GM12873 (cell line): ENCODE data around the gene NFE2L1.

Experiments used
- TF ChIP-seq, protein P1 (sequence below): IDR thresholded peaks from 2 replicates; pipeline ENCODE4 v1.5.1; 2012; ENCODE audit warnings: low read depth, mild to moderate bottlenecking, moderate library complexity, low read length, control low read depth; ENCODE audit not compliant: insufficient read depth; ENCODE audit errors: missing control alignments

The NFE2L1 gene, protein sequence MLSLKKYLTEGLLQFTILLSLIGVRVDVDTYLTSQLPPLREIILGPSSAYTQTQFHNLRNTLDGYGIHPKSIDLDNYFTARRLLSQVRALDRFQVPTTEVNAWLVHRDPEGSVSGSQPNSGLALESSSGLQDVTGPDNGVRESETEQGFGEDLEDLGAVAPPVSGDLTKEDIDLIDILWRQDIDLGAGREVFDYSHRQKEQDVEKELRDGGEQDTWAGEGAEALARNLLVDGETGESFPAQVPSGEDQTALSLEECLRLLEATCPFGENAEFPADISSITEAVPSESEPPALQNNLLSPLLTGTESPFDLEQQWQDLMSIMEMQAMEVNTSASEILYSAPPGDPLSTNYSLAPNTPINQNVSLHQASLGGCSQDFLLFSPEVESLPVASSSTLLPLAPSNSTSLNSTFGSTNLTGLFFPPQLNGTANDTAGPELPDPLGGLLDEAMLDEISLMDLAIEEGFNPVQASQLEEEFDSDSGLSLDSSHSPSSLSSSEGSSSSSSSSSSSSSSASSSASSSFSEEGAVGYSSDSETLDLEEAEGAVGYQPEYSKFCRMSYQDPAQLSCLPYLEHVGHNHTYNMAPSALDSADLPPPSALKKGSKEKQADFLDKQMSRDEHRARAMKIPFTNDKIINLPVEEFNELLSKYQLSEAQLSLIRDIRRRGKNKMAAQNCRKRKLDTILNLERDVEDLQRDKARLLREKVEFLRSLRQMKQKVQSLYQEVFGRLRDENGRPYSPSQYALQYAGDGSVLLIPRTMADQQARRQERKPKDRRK

DNA sequence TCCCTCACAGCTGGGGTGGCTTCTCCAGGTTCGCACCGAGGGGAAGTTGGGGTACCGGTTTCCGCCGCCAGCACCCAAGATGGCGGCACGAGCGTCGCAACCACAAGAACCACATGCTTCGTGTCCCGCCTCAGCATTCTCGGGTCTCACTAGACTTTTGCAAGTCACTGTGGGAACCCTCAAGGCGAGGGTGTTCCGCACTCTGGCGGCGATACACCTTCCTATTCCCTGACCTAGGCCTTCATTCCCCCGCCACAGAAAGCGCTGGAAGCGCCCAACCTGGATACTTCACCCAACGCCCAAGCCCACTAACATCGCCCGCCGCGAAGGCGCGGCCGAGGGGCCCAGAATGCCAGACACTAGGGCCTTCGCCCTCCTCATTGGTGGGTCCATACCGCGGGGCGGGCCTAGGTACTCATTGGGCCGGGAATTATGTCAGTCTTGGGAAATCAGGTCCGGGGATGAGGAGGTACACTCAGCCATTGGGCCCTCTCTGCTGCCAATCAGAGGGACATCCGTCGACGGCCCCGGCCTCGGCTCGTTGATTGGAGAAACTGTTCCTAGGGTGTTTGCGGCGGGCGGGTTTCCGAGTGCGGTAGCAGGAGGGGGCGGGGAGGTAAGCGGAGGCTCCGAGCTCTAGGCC, at the start of gene NFE2L1:
NFE2L1 (plus strand) TSS at position 619 of the 643 bp plus-strand sequence. CDS start 2,760 bp downstream, outside the sequence.
- TF ChIP-seq, protein P1, sequence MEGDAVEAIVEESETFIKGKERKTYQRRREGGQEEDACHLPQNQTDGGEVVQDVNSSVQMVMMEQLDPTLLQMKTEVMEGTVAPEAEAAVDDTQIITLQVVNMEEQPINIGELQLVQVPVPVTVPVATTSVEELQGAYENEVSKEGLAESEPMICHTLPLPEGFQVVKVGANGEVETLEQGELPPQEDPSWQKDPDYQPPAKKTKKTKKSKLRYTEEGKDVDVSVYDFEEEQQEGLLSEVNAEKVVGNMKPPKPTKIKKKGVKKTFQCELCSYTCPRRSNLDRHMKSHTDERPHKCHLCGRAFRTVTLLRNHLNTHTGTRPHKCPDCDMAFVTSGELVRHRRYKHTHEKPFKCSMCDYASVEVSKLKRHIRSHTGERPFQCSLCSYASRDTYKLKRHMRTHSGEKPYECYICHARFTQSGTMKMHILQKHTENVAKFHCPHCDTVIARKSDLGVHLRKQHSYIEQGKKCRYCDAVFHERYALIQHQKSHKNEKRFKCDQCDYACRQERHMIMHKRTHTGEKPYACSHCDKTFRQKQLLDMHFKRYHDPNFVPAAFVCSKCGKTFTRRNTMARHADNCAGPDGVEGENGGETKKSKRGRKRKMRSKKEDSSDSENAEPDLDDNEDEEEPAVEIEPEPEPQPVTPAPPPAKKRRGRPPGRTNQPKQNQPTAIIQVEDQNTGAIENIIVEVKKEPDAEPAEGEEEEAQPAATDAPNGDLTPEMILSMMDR = no peak

DNA sequence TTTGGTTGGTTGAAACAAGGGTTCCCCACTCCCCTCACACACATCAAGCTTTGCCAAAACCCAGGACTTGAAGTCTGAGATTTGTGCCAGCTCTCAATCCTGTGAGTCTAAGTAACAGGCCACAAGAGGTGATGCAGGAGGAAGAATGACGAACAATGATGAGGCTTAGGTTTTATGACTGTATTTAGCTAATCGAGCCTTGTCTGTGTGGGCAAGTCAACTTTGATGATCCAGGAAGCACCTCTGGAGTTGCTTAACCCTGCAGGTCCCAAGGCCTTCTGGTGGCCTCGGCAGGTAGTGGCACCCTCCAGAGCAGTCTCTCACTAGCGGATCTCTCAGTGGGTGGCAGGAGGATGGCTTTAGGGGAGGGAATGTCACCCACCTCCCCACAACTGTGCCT, 48.6 kb upstream of the NFE2L1 start:
- TF ChIP-seq, protein P1 = no peak

DNA sequence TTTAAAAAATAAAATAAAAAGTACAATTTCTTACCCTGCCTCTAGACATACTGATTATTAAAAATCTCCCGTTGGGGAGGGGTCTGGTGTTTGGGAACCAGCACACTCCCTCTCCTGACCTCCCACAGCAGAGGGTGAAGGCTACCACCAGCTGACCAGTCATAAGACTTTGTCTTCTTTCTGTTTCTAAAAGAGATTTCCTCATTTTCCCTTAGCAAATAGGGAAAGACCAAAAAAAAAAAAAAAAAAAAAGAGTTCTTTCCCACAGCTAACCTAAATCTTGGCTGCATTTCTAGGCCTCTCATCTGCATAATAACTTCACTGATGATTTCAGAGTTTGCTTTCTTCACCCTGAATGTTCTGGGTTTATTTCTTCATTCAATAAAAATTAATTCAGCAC, 47.0 kb upstream of the NFE2L1 start:
- TF ChIP-seq, protein P1 = no peak

DNA sequence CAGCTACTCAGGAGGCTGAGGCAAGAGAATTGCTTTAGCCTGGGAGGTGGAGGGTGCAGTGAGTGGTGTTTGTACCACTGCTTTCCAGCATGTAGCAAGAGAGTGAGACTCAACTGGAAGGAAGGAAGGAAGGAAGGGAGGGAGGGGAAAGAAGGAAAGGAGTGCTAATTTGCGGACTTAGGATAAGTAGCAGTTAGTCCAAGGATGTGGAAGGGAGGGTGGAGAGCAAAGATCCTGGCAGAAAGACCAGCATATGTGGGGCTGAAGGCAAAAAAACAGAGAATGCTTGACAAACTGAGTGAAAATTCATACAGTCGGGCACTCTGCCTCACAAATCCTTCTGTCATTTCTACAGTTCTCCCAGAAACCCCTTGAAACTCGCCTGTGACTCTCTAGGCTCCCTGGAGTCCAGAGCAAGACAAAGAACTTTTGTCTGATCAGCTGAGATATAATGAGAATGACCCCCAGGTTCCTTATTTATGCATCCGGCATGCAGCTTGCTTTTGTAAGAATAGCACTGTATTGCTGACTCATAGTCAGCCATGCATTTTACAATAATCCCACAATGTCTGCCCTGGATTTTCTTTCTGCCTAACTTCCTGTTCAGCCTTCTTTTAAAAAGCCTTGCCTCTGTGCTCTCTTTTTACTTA, 45.8 kb upstream of the NFE2L1 start:
- TF ChIP-seq, protein P1 = no peak

DNA sequence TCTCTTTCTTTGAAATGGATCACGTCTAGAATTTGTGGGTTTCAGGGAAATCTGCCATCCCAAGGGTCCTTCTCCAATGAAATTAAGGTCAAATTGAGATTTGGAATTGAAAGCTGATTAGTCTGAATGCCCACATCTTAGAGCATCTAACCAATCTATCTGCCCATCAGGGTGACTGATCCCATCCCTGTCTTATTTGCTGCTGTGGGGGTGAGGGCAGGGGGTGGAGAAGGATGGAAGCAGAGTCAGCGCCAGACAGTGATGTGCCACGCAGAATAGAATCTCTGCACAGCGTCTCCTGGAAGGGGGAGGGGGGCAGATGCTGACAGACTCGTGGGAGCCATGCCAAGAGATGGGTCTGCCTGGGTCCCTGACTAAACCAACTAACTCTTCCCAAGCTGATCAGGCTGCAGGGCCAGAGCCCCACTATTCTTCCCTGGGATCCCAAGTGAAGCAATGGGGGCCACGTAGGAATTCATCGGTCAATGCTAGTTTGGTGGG, 45.2 kb upstream of the NFE2L1 start:
- TF ChIP-seq, protein P1 = no peak

DNA sequence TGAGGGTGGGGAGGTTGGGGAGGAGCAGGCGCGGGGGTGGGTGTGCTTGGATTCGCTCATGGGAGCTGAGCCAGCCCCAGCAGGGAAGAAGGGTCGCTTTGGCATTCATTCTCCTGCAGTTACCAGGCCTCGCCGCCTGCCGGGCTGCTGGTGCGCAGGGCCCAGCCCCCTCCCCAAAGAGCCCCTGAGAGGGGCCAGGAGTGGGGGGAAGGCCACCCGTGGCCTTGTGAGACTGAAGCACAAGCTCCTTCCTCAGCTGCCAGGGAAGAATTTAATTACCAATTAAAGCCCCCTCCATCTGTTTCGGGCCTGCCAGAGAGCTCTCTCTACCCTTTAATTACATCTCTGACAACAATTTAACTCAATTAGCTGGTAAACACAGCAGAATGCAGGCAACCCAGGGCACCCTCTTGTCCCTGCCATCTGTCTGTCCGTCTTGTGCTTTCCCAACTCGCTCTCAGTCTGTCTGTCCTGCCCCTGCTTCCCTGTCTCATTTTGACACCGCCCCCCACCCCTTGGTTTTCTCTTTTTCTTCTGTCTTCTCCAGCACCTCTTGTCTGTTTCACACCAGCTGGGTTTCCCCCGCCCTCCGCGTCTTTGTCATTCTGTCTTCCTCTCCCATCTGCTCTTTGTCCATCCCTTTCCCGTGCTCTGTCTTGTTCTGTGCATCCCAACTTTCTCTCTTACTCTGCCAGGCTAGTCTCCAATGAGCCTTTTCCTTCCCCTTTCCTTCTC, 44.6 kb upstream of the NFE2L1 start:
- TF ChIP-seq, protein P1 = no peak
